GM19468 (cell line): ENCODE results near the gene SECISBP2L.

Experiments used
- ATAC-seq: cut with Tn5 transposase; IDR thresholded peaks from one replicate; pipeline ENCODE4 v1.9.1; 2021; ENCODE audit warnings: mild to moderate bottlenecking, moderate library complexity, moderate number of reproducible peaks; ENCODE audit not compliant: unreplicated experiment; ENCODE audit errors: extremely low read depth

The SECISBP2L gene

DNA sequence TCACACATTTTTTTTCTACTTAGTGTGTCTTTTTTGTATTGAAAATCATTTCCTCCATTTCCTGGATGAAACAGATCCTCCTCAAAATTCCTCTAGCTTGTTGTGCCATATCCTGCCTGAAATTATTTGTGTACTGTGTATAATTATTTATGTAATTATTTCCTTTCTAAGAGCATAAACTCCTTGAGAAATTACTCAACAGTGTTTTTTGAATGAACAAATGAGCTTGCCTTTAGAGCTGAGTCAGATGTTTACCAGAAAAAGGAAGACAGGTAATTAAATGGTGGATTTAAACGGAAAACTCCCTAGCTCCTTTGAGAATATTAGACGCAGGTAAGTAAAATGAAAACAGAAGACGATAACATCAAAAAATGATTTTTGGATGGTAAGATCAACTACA lies 13.2 kb upstream of the SECISBP2L start:
- ATAC-seq: no peak

GRCh38 chr15:49058559-49058958 lies 12.3 kb upstream of the SECISBP2L start:
- ATAC-seq: no peak

- ATAC-seq: no peak
Observed at GRCh38 chr15:49055630-49056029, 9.4 kb upstream of the SECISBP2L start.

DNA sequence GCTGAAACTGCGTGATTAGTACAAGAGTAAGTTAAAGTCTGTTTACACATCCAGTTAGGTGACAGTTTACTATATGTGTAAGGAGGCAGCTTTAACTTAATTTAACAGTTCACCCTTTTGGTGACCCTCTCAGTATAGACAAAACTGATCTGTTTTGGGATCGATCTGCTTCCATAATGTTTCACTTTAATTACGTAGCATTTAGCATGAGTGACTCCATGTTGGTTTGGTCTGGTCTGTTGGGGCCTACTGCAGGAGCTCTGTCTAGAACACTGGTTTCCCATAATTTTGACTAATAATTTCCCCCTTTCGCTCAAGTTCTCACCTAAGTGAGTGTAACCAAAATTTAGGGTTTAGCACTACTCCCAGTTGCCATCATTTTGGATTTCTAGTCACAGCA lies 6.4 kb upstream of the SECISBP2L start:
- ATAC-seq: no peak

GRCh38 chr15:49047456-49047855 lies 1.2 kb upstream of the SECISBP2L start:
- no peak for ATAC-seq

- no peak for ATAC-seq
Observed at GRCh38 chr15:49045751-49046219, 461 bp downstream of the SECISBP2L start.

GRCh38 chr15:49044766-49045606 lies 1.3 kb downstream of the SECISBP2L start:
- no peak for ATAC-seq

GRCh38 chr15:49044002-49044401 lies 2.2 kb downstream of the SECISBP2L start:
- ATAC-seq: no peak

- ATAC-seq: no peak
Observed at GRCh38 chr15:49042165-49042564, 4.1 kb downstream of the SECISBP2L start.

GRCh38 chr15:49041426-49041825 lies 4.8 kb downstream of the SECISBP2L start:
- no peak for ATAC-seq

GRCh38 chr15:49040151-49040550 lies 6.1 kb downstream of the SECISBP2L start:
- ATAC-seq: no peak

DNA sequence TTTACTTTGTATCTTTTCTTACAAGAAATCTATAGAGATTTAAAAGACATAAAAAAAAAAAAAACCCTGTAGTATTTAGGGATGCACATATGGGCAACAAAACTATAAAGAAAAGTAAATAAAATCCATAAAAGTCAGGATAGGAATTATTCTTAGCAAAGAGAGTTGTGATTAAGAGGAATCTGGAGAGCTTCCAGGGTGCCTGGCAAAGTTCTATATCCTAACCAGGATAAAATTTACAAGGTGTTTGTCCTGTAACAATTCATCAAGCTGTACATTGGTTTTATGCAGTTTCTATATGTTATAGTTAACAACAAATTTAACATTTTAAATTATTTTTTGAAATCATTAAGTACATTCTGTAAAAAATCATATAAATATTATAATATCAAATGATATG lies 7.9 kb downstream of the SECISBP2L start:
- ATAC-seq: no peak

DNA sequence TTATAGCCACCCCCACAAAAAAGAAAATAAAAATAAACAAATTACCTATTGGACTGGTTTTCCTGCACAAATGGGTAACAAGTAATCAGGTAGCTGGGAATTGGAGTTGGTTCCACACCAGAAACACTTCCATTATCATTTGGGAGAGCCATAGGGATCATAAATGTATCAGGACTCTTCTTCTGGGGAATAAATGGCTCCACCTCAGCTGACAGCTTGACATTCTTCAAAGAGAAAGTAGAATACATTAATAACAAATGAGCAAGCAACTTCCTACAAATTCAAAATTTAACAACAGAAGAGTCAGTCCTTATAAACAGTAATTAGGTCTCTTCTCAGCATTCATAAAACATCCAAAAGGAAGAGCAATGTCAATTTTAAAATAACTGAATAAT lies 8.7 kb downstream of the SECISBP2L start:
- no peak for ATAC-seq

DNA sequence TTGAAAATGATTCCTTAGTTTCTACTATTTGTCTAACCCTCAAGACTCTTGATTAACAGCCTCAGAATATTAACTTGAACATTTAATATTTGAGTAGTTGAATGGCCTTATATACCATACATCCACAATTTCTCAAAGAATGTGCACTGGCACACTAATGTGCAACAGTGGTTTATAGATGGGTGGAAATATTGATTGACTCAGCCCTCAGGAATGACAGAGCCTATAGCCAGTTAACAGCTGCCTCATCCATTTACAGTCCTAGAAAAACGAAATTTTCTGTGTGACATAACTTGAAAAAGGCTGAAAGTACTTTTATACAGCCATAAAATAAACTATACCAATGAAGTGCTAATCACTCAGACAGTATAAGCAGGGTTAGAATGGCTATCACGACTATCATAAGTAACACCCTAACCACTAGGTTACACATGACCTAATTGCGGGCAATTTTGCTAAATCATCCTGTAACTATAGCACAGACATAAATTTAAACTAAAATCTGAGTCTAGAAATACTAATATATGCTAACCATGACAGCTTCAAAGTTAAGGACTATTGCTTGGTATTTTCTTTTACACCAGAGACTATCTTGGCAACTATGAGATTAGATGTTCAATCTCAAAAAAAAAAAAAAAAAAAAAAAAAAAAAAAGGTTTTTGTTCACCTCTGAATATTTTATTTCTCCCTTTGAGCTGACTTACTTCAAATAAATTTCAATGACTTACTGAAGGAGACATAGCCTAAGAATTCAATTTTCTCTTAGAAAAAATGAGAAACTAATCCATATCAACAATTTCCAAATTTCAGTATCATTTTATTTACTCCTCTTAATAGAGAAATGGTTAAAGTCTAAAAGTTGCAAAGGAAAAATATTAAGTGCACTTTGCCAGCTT lies 9.3 kb downstream of the SECISBP2L start:
- no peak for ATAC-seq

DNA sequence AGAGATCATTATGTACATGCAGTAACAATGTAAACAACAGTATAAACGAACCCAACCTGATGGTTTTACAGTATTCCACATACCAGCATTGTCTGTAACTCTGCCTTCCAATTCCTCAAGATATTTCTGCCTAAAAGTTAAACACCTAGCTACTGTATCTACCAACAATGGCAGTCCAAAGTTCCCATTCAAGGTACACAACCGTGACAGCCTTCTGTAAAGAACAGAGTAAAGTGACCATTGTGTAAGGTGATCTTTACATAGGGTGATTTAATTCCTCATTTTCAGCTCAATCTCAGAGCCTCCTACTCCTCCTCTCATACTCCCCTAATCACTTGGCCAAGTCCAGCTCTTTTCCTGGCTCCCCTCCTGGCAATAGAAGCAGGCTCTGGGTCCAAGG lies 10.4 kb downstream of the SECISBP2L start:
- no peak for ATAC-seq

GRCh38 chr15:49032601-49033145 lies 13.6 kb downstream of the SECISBP2L start:
- ATAC-seq: no peak

GRCh38 chr15:49031804-49032203 lies 14.4 kb downstream of the SECISBP2L start:
- no peak for ATAC-seq

GRCh38 chr15:49026700-49027099 lies 19.5 kb downstream of the SECISBP2L start:
- ATAC-seq: no peak

GRCh38 chr15:49024840-49025239 lies 21.4 kb downstream of the SECISBP2L start:
- ATAC-seq: peak; percentile 63

- ATAC-seq: no peak
Observed at GRCh38 chr15:49023354-49023753, 22.9 kb downstream of the SECISBP2L start.

- no peak for ATAC-seq
Observed at GRCh38 chr15:49015896-49016295, 30.4 kb downstream of the SECISBP2L start.
